Neural cell (in vitro differentiated cells): ENCODE results near the gene ZFPL1. TPM values are rescaled to one million over a fixed set of nuclear protein-coding genes. Genes with fewer than 3 reads are reported as not detected.

Experiments used
- H2AFZ ChIP-seq: fragments of 200-600, 300-800 bp; sonication (generic), shearing (Covaris generic); 2 replicates; pipeline ENCODE4 v1.6.0; 2014; ENCODE audit warnings: low read depth, mild to moderate bottlenecking, antibody characterized with exemption, low read length, moderate library complexity
- H3F3A ChIP-seq: fragments of 200-600 bp; shearing (Covaris generic); 2 replicates; pipeline ENCODE4 v1.6.1; 2016; ENCODE audit warnings: mild to moderate bottlenecking, moderate library complexity, mixed read lengths, antibody characterized with exemption, low read length; ENCODE audit not compliant: insufficient read depth, poor library complexity, severe bottlenecking
- H3K27ac ChIP-seq: fragments of 200-600, 300-800 bp; sonication (generic), shearing (Covaris generic); 2 replicates; pipeline ENCODE4 v1.5.1; 2014; ENCODE audit warnings: mild to moderate bottlenecking, low read length, moderate library complexity
- H3K27me3 ChIP-seq: fragments of 300-800, 200-600 bp; sonication (generic), shearing (Covaris generic); 2 replicates; pipeline ENCODE4 v1.6.0; 2014; ENCODE audit warnings: mild to moderate bottlenecking, low read depth, low read length, moderate library complexity; ENCODE audit not compliant: insufficient read depth
- H3K36me3 ChIP-seq: fragments of 300-800, 200-600 bp; sonication (generic), shearing (Covaris generic); 2 replicates; pipeline ENCODE4 v1.5.1; 2014; ENCODE audit warnings: mild to moderate bottlenecking, antibody characterized with exemption, low read length, moderate library complexity; ENCODE audit not compliant: insufficient read depth
- H3K4me2 ChIP-seq: fragments of 300-800, 200-600 bp; sonication (generic), shearing (Covaris generic); 2 replicates; pipeline ENCODE4 v1.6.0; 2014; ENCODE audit warnings: mild to moderate bottlenecking, low read length
- H3K4me3 ChIP-seq: fragments of 300-800, 200-600 bp; sonication (generic), shearing (Covaris generic); 2 replicates; pipeline ENCODE4 v1.5.1; 2014; ENCODE audit warnings: mild to moderate bottlenecking, low read length, moderate library complexity
- H3K79me2 ChIP-seq: fragments of 200-600 bp; shearing (Covaris generic); replicated peaks from 2 replicates; pipeline ENCODE4 v1.6.0; 2014; ENCODE audit warnings: mild to moderate bottlenecking, low read length, moderate library complexity; ENCODE audit not compliant: insufficient read depth
- H3K9ac ChIP-seq: fragments of 300-800, 200-600 bp; sonication (generic), shearing (Covaris generic); 2 replicates; pipeline ENCODE4 v1.6.1; 2016; ENCODE audit warnings: mild to moderate bottlenecking, low read length, mixed read lengths
- H3K9me2 ChIP-seq: fragments of 200-600 bp; shearing (Covaris generic); 2 replicates; pipeline ENCODE4 v1.6.1; 2016; ENCODE audit warnings: mild to moderate bottlenecking, low read length, mixed read lengths; ENCODE audit not compliant: insufficient read depth
- H3K9me3 ChIP-seq: fragments of 200-600, 300-800 bp; sonication (generic), shearing (Covaris generic); 2 replicates; pipeline ENCODE4 v1.6.1; 2016; ENCODE audit warnings: mild to moderate bottlenecking, mixed run types, low read length, moderate library complexity, mixed read lengths
- H4K20me1 ChIP-seq: fragments of 200-600 bp; shearing (Covaris generic); 2 replicates; pipeline ENCODE4 v1.6.1; 2016; ENCODE audit warnings: mild to moderate bottlenecking, mixed run types; ENCODE audit not compliant: insufficient read depth
- EP300 ChIP-seq: fragments of 450-650 bp; conservative IDR thresholded peaks from 2 replicates; pipeline ENCODE4 v1.6.1; 2014; ENCODE audit warnings: antibody characterized with exemption, mild to moderate bottlenecking, moderate library complexity; ENCODE audit not compliant: poor library complexity, severe bottlenecking
- EZH2 ChIP-seq: fragments of 200-600, 300-800 bp; shearing (Covaris generic), sonication (generic); IDR thresholded peaks from 2 replicates; pipeline ENCODE4 v1.6.1; 2014; ENCODE audit warnings: antibody characterized with exemption, low read length, borderline replicate concordance, mild to moderate bottlenecking; ENCODE audit not compliant: insufficient read depth, poor library complexity, severe bottlenecking
- MXI1 ChIP-seq: fragments of 450-650 bp; conservative IDR thresholded peaks from 2 replicates; pipeline ENCODE4 v1.6.1; 2014; ENCODE audit warnings: antibody characterized with exemption, mild to moderate bottlenecking; ENCODE audit not compliant: poor library complexity, severe bottlenecking
- POLR2AphosphoS5 ChIP-seq: IDR thresholded peaks from 2 replicates; pipeline ENCODE4 v1.6.1; 2012
- RAD21 ChIP-seq: fragments of 450-650 bp; conservative IDR thresholded peaks from 2 replicates; pipeline ENCODE4 v1.6.1; 2014; ENCODE audit warnings: antibody characterized with exemption, mild to moderate bottlenecking, moderate library complexity
- REST ChIP-seq: IDR thresholded peaks from 2 replicates; pipeline ENCODE4 v1.6.1; 2012; ENCODE audit warnings: borderline replicate concordance
- SMC3 ChIP-seq: fragments of 450-650 bp; conservative IDR thresholded peaks from 2 replicates; pipeline ENCODE4 v1.6.1; 2014; ENCODE audit warnings: antibody characterized with exemption, mild to moderate bottlenecking, moderate library complexity; ENCODE audit not compliant: poor library complexity
- TAF1 ChIP-seq: IDR thresholded peaks from 2 replicates; pipeline ENCODE4 v1.6.1; 2012; ENCODE audit warnings: low read depth
- polyA plus RNA-seq: library from polyadenylated mRNA; depleted of rRNA; stranded (reverse); fragments of >200 nt; gene quantifications from 2 replicates; pipeline ENCODE4 v1.2.3, GENCODE V29; 2014
- TF ChIP-seq, protein P1 (sequence below): fragments of 450-650 bp; IDR thresholded peaks from 2 replicates; pipeline ENCODE4 v1.5.1; 2014; ENCODE audit warnings: antibody characterized with exemption, mild to moderate bottlenecking, moderate library complexity; ENCODE audit not compliant: poor library complexity, severe bottlenecking

The ZFPL1 gene
- polyA plus RNA-seq, 1 donor from 2014 or later = 42.0 TPM

GRCh38 chr11:65084598-65085375 is 765 bp downstream of the ZFPL1 start:
- H2AFZ ChIP-seq = peak overlapping the region; percentile 65
- no peak for TF ChIP-seq MXI1
- TF ChIP-seq REST = no peak
- no peak for TF ChIP-seq POLR2AphosphoS5
- no peak for TF ChIP-seq EZH2
- TF ChIP-seq, protein P1, sequence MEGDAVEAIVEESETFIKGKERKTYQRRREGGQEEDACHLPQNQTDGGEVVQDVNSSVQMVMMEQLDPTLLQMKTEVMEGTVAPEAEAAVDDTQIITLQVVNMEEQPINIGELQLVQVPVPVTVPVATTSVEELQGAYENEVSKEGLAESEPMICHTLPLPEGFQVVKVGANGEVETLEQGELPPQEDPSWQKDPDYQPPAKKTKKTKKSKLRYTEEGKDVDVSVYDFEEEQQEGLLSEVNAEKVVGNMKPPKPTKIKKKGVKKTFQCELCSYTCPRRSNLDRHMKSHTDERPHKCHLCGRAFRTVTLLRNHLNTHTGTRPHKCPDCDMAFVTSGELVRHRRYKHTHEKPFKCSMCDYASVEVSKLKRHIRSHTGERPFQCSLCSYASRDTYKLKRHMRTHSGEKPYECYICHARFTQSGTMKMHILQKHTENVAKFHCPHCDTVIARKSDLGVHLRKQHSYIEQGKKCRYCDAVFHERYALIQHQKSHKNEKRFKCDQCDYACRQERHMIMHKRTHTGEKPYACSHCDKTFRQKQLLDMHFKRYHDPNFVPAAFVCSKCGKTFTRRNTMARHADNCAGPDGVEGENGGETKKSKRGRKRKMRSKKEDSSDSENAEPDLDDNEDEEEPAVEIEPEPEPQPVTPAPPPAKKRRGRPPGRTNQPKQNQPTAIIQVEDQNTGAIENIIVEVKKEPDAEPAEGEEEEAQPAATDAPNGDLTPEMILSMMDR = no peak
- TF ChIP-seq RAD21 = no peak
- TF ChIP-seq EP300 = no peak
- TF ChIP-seq TAF1 = no peak
- TF ChIP-seq SMC3 = no peak
- no peaks in the 10 kb centered on the region for H4K20me1 ChIP-seq
- H3K27me3 ChIP-seq = no peaks in the 10 kb centered on the region
- no peaks in the 10 kb centered on the region for H3K9me3 ChIP-seq
- peak overlapping the region; percentile 84 for H3K4me3 ChIP-seq
- no peaks in the 10 kb centered on the region for H3K9me2 ChIP-seq
- H3K27ac ChIP-seq = peak overlapping the region; percentile 85
- H3K79me2 ChIP-seq = peaks cover 23% of the 10 kb centered on the region
- peak overlapping the region; percentile 84 for H3K9ac ChIP-seq
- H3F3A ChIP-seq = no peaks in the 10 kb centered on the region
- no peaks in the 10 kb centered on the region for H3K36me3 ChIP-seq
- peak overlapping the region; percentile 88 for H3K4me2 ChIP-seq

DNA sequence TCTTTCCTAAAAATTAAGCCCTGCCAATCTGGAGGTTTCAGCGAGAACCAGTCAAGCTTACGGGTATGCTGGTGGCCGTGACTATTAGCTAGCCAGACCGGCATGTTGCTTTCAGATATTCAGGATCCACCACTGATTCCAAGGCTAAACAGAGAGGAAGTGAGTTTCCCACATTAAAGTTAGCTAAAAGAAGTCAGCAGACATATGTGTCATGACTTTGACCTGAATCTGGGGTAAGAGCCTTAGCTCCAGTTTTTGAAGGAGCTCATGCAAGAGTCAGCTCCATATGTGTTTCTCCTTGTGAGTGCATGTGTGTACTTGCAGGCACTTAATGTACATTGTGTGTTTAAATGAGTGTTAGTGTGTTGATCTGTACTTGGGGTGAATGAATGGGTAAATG is 1.4 kb downstream of the ZFPL1 start:
- H3K27ac ChIP-seq = no peak overlapping the region
- no peak for TF ChIP-seq EZH2
- TF ChIP-seq MXI1 = no peak
- no peak for TF ChIP-seq RAD21
- no peak for TF ChIP-seq EP300
- TF ChIP-seq, protein P1 = no peak
- TF ChIP-seq POLR2AphosphoS5 = no peak
- no peak for TF ChIP-seq REST
- TF ChIP-seq TAF1 = no peak
- no peaks in the 10 kb centered on the region for H3K9me2 ChIP-seq
- no peaks in the 10 kb centered on the region for H3K9me3 ChIP-seq
- no peak overlapping the region for H3K9ac ChIP-seq
- H2AFZ ChIP-seq = no peak overlapping the region
- H3K4me2 ChIP-seq = no peak overlapping the region
- H3F3A ChIP-seq = no peaks in the 10 kb centered on the region
- H3K79me2 ChIP-seq = peaks cover 23% of the 10 kb centered on the region
- H3K36me3 ChIP-seq = no peaks in the 10 kb centered on the region
- H4K20me1 ChIP-seq = no peaks in the 10 kb centered on the region
- H3K27me3 ChIP-seq = no peaks in the 10 kb centered on the region
- peak overlapping the region; percentile 84 for H3K4me3 ChIP-seq
